ENCODE data around the gene PTGS2. TPM values are rescaled to one million over a fixed set of nuclear protein-coding genes. Genes with fewer than 3 reads are reported as not detected.
"Not testable (repeated sequence)": the region's sequence is repeated elsewhere in the genome, so short reads cannot be mapped to it uniquely, and the experiment has no call there.

Gene PTGS2
- total and polyA plus RNA-seq, 10 of the 15 experiments (the other 5 are each of a cell fraction or from before 2014, with no cell fraction given) = 0.04 to 0.12 (median 0.08) TPM; not detected in 4

- CTCF ChIA-PET; H4K20me1 ChIP-seq (ENCODE audit: control insufficient read depth, insufficient read depth); ATAC-seq; H3K4me1 ChIP-seq (ENCODE audit: control insufficient read depth, insufficient read depth, low read length); BruUV-seq (replicated peaks); POLR2A ChIA-PET; DNase-seq (ENCODE audit: low read depth, low spot score); H3K4me3 ChIP-seq; H2AFZ ChIP-seq (ENCODE audit: control insufficient read depth, low read depth, low read length); H3K9ac ChIP-seq (ENCODE audit: control insufficient read depth, insufficient read depth, low read length); H3K36me3 ChIP-seq (ENCODE audit: control insufficient read depth in 2 of 2, insufficient read depth in 2 of 2, low read length in 1 of 2); H3K79me2 ChIP-seq (ENCODE audit: control insufficient read depth, insufficient read depth, low read length); intact Hi-C loops (cut with micrococcal nuclease; ENCODE audit: unreplicated experiment); H3K4me2 ChIP-seq (ENCODE audit: control insufficient read depth, insufficient read depth); RAD21 ChIA-PET (ENCODE audit: unreplicated experiment); H3K27ac ChIP-seq (ENCODE audit: control insufficient read depth, insufficient read depth); H3K27me3 ChIP-seq (replicated peaks in 1 of 2; ENCODE audit: control insufficient read depth in 2 of 2, insufficient read depth in 2 of 2, low read length in 1 of 2); FAIRE-seq; in situ Hi-C loops (cut with MboI); SMC1A ChIA-PET (ENCODE audit: uncharacterized antibody, unreplicated experiment); H3K9me3 ChIP-seq (replicated peaks; ENCODE audit: control insufficient read depth, insufficient read depth, low read length): not testable (repeated sequence)
- 43% methylated on average over 11 of the region's 16 CpGs for WGBS (ENCODE audit: insufficient coverage, insufficient replicate concordance, low lambda C conversion rate, missing lambda C conversion rate)
Measured at GRCh38 chr1:186637567-186637966, 42.7 kb downstream of the PTGS2 start.

- no peaks in the 10 kb centered on the region for H3K36me3 ChIP-seq (ENCODE audit: control insufficient read depth in 2 of 2, insufficient read depth in 2 of 2, low read length in 1 of 2)
- H3K9ac ChIP-seq (ENCODE audit: control insufficient read depth, insufficient read depth, low read length) = no peak overlapping the region
- H3K27me3 ChIP-seq (replicated peaks in 1 of 2; ENCODE audit: control insufficient read depth in 2 of 2, insufficient read depth in 2 of 2, low read length in 1 of 2) = no peaks in the 10 kb centered on the region
- H3K4me2 ChIP-seq (ENCODE audit: control insufficient read depth, insufficient read depth) = no peak overlapping the region
- no peaks in the 10 kb centered on the region for H3K4me1 ChIP-seq (ENCODE audit: control insufficient read depth, insufficient read depth, low read length)
- H2AFZ ChIP-seq (ENCODE audit: control insufficient read depth, low read depth, low read length) = no peak overlapping the region
- no TSS peak for BruUV-seq (replicated peaks)
- no peak for ATAC-seq
- H3K27ac ChIP-seq (ENCODE audit: control insufficient read depth, insufficient read depth) = no peak overlapping the region
- intact Hi-C loops (cut with micrococcal nuclease; ENCODE audit: unreplicated experiment) = no loop called here
- 33% methylated on average over 2 of the region's 2 CpGs for WGBS (ENCODE audit: insufficient coverage, insufficient replicate concordance, low lambda C conversion rate, missing lambda C conversion rate)
- ChIA-PET CTCF (no interaction called here), SMC1A (ENCODE audit: uncharacterized antibody, unreplicated experiment) (no interaction called here), POLR2A (no interaction called here), RAD21 (ENCODE audit: unreplicated experiment) (no interaction called here)
- no peak for FAIRE-seq
- no peaks in the 10 kb centered on the region for H3K79me2 ChIP-seq (ENCODE audit: control insufficient read depth, insufficient read depth, low read length)
- no peak overlapping the region for H3K4me3 ChIP-seq
- no peak for DNase-seq (ENCODE audit: low read depth, low spot score)
- no peaks in the 10 kb centered on the region for H3K9me3 ChIP-seq (replicated peaks; ENCODE audit: control insufficient read depth, insufficient read depth, low read length)
- no peaks in the 10 kb centered on the region for H4K20me1 ChIP-seq (ENCODE audit: control insufficient read depth, insufficient read depth)
- in situ Hi-C loops (cut with MboI) = no loop called here
- no peak for TF ChIP-seq JUNB (IDR thresholded peaks at IDR 0.05)
- TF ChIP-seq TCF3 (IDR thresholded peaks at IDR 0.05; ENCODE audit: borderline replicate concordance, insufficient read depth, low read depth, low read length) = no peak
- no peak for TF ChIP-seq SIN3A (IDR thresholded peaks at IDR 0.05; ENCODE audit: low read depth, low read length)
- TF ChIP-seq WRNIP1 (IDR thresholded peaks at IDR 0.05; ENCODE audit: borderline replicate concordance, low read depth, low read length) = no peak
- no peak for TF ChIP-seq ZNF384 (IDR thresholded peaks at IDR 0.05; ENCODE audit: borderline replicate concordance, low read depth, low read length)
- no peak for TF ChIP-seq ZNF687 (IDR thresholded peaks at IDR 0.05)
- TF ChIP-seq SREBF1 (IDR thresholded peaks at IDR 0.05; ENCODE audit: low read length) = no peak
- TF ChIP-seq RB1 (IDR thresholded peaks at IDR 0.05; ENCODE audit: borderline replicate concordance) = no peak
- TF ChIP-seq JUND (IDR thresholded peaks at IDR 0.05; ENCODE audit: low read depth, low read length) = no peak
- TF ChIP-seq REST (IDR thresholded peaks at IDR 0.05; ENCODE audit: low read depth, low read length) = no peak
Measured at GRCh38 chr1:186636786-186637185, 43.4 kb downstream of the PTGS2 start.
